Activated naive CD8-positive, alpha-beta T cell treated with anti-CD3 and anti-CD28 coated beads for 36 hours (primary cell): Measurements from ENCODE around the gene ACSF3. TPM values are rescaled to one million over a fixed set of nuclear protein-coding genes. Genes with fewer than 3 reads are reported as not detected.

Experiments
- total RNA-seq, 2 experiments: library from RNA; stranded (reverse); gene quantifications; one replicate each; pipeline ENCODE4 v1.2.3, GENCODE V29; 2021

The ACSF3 gene
- total RNA-seq, 2 experiments from 2014 or later = 32.1 to 38.4 TPM

Other genes starting within 250 kb of the ACSF3 start
- gene GALNS, start 236.9 kb upstream of the ACSF3 start, total RNA-seq = 10 to 100 TPM; 14.7 to 14.9 TPM
- gene TRAPPC2L, start 236.7 kb upstream of the ACSF3 start, total RNA-seq = 10 to 100 TPM; 81.8 to 91.3 TPM
- not detected for gene PABPN1L, start 227.2 kb upstream of the ACSF3 start, total RNA-seq
- under 1 TPM; 0.28 to 0.56 TPM for gene CBFA2T3, start 116.6 kb upstream of the ACSF3 start, total RNA-seq
- not detected for gene CDH15, start 77.9 kb downstream of the ACSF3 start, total RNA-seq
- gene SLC22A31, start 106.7 kb downstream of the ACSF3 start, total RNA-seq = not detected
- 1 to 10 TPM; 8.9 to 9.6 TPM for gene ZNF778, start 123.9 kb downstream of the ACSF3 start, total RNA-seq